ENCODE results near the gene USP25.

Gene USP25

DNA sequence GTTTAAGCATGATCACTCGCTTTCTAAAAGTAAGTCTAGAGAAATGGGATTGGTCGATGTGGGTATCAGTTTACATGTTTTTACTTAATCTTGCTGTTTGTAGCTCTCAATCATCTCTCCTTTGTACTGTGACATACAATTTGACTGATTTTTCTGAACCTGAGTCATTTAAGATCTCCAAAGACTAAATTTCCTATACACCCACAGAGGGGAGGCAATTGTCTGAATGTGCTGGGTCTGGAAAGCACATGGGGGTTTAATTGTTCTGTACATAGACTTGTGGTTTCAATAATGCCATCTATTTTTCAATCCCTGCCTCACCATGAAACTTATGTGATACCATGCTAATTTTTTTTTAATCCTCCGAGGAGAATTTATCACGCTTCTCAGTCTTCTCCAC is 65.8 kb downstream of the USP25 start:
- TF ChIP-seq FOXP2 (optimal IDR thresholded peaks at IDR 0.05; ENCODE audit: borderline replicate concordance, extremely low read depth, extremely low read length, insufficient read depth) = no peak
- no peak for TF ChIP-seq POLR2AphosphoS5 (IDR thresholded peaks at IDR 0.05; ENCODE audit: low read depth, low read length)
- TF ChIP-seq, protein P1, sequence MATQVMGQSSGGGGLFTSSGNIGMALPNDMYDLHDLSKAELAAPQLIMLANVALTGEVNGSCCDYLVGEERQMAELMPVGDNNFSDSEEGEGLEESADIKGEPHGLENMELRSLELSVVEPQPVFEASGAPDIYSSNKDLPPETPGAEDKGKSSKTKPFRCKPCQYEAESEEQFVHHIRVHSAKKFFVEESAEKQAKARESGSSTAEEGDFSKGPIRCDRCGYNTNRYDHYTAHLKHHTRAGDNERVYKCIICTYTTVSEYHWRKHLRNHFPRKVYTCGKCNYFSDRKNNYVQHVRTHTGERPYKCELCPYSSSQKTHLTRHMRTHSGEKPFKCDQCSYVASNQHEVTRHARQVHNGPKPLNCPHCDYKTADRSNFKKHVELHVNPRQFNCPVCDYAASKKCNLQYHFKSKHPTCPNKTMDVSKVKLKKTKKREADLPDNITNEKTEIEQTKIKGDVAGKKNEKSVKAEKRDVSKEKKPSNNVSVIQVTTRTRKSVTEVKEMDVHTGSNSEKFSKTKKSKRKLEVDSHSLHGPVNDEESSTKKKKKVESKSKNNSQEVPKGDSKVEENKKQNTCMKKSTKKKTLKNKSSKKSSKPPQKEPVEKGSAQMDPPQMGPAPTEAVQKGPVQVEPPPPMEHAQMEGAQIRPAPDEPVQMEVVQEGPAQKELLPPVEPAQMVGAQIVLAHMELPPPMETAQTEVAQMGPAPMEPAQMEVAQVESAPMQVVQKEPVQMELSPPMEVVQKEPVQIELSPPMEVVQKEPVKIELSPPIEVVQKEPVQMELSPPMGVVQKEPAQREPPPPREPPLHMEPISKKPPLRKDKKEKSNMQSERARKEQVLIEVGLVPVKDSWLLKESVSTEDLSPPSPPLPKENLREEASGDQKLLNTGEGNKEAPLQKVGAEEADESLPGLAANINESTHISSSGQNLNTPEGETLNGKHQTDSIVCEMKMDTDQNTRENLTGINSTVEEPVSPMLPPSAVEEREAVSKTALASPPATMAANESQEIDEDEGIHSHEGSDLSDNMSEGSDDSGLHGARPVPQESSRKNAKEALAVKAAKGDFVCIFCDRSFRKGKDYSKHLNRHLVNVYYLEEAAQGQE (IDR thresholded peaks at IDR 0.05; ENCODE audit: insufficient read depth in 1 of 2, low read depth in 2 of 2, low read length in 2 of 2) = no peak
- TF ChIP-seq SIN3A (IDR thresholded peaks at IDR 0.05; ENCODE audit: borderline replicate concordance, insufficient read depth, low read length) = no peak
- no peak for TF ChIP-seq TAF1 (IDR thresholded peaks at IDR 0.05; ENCODE audit: borderline replicate concordance, insufficient read depth, low read length)

DNA sequence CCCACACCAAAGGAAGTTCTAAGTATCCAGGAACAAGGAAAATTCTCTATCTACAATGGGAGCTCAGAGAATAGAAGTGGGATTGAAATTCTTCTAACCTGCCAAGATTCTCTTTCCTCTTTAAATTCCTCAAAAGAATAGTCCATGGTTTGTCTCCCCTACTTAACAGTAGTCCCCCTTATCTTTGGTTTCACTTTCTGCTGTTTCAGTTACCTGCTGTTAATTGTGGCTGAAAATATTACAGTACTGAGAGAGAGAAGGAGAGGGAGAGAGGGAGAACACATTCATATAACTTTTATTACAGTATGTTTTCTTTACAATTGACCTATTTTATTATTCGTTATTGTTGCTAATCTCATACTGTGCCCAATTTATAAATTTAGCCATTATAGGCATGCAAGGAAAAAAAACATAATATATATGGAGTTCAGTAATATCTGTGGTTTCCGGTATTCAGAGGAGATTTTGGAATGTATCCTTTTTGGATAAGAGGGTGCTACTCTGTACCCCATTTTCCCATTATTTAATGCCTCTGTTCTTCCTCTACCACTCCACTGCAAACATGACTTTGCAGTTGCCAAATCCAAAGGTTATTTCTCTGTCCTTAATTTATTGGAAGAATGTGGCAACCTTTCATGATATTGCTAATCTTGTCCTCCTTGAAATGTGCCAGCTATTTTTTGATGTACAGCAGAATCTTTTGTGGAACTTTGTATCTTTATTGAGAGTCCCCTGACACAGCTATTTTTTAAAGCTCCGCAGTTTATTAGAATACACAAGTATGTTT is 68.0 kb downstream of the USP25 start:
- no peak for TF ChIP-seq FOXP2 (optimal IDR thresholded peaks at IDR 0.05; ENCODE audit: borderline replicate concordance, extremely low read depth, extremely low read length, insufficient read depth)
- no peak for TF ChIP-seq SIN3A (IDR thresholded peaks at IDR 0.05; ENCODE audit: borderline replicate concordance, insufficient read depth, low read length)
- TF ChIP-seq POLR2AphosphoS5 (IDR thresholded peaks at IDR 0.05; ENCODE audit: low read depth, low read length) = no peak
- no peak for TF ChIP-seq TAF1 (IDR thresholded peaks at IDR 0.05; ENCODE audit: borderline replicate concordance, insufficient read depth, low read length)
- TF ChIP-seq, protein P1 (IDR thresholded peaks at IDR 0.05; ENCODE audit: insufficient read depth in 1 of 2, low read depth in 2 of 2, low read length in 2 of 2) = no peak

DNA sequence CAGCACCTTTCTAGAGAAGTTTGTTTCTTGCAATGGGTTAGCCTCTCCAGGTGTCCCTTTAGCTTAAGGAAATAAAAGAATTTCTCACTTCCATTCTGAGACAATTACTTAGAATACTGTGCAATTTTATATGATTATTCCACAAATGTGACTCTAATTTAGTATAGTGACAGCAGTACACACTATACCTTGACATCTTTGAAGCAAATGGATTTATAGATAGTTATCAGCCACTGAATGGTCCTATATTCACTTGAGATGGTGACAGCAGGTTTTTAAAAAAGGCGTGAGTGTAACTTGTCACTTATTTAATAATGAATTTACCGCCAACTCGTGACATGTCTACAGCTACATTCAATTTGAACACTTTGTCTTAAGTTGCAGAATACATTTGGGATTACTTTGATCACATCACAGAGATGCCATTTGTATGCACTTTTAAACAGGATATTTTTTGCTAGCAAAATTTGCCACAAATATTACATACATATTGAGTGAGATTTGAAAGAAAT is 71.6 kb downstream of the USP25 start:
- TF ChIP-seq POLR2AphosphoS5 (IDR thresholded peaks at IDR 0.05; ENCODE audit: low read depth, low read length) = no peak
- no peak for TF ChIP-seq FOXP2 (optimal IDR thresholded peaks at IDR 0.05; ENCODE audit: borderline replicate concordance, extremely low read depth, extremely low read length, insufficient read depth)
- TF ChIP-seq, protein P1 (IDR thresholded peaks at IDR 0.05; ENCODE audit: insufficient read depth in 1 of 2, low read depth in 2 of 2, low read length in 2 of 2) = no peak
- TF ChIP-seq TAF1 (IDR thresholded peaks at IDR 0.05; ENCODE audit: borderline replicate concordance, insufficient read depth, low read length) = no peak
- no peak for TF ChIP-seq SIN3A (IDR thresholded peaks at IDR 0.05; ENCODE audit: borderline replicate concordance, insufficient read depth, low read length)

DNA sequence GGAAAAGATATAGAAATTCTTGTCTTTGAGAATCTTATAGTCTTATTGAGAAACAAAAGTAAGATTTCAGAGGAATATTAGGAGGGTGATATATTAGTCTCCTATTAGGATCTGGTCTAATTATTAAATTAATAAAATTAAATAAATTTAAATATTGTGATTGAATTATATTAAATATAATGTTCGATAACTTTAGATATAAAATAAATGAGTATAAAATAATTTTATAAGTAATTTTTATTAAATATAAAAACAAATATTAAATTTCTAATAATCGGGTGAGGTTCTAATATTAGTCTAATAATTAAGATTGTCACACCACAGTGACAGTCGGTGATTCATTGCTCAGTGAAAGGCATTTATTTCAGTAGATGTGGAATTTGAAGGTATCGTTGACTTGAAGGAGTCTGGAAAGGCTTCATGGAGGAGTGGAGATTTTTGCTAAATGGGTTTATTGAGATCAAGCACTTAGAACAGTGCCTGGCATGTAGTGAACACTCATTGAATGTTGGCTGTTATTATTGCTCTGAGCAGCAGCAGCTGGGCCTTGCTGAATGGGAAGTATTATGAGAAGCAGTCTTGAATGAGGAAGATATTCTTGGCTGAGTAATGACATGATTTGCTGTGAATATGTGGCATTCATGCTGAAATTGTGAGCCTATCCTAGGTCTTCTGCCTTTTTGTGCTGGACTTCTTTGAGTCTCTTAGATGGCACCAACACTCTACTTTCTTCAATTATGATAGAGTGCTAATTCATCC is 74.6 kb downstream of the USP25 start:
- no peak for TF ChIP-seq SIN3A (IDR thresholded peaks at IDR 0.05; ENCODE audit: borderline replicate concordance, insufficient read depth, low read length)
- TF ChIP-seq TAF1 (IDR thresholded peaks at IDR 0.05; ENCODE audit: borderline replicate concordance, insufficient read depth, low read length) = no peak
- TF ChIP-seq POLR2AphosphoS5 (IDR thresholded peaks at IDR 0.05; ENCODE audit: low read depth, low read length) = no peak
- TF ChIP-seq, protein P1 (IDR thresholded peaks at IDR 0.05; ENCODE audit: insufficient read depth in 1 of 2, low read depth in 2 of 2, low read length in 2 of 2) = no peak
- TF ChIP-seq FOXP2 (optimal IDR thresholded peaks at IDR 0.05; ENCODE audit: borderline replicate concordance, extremely low read depth, extremely low read length, insufficient read depth) = no peak

Measured in PFSK-1 (cell line).